HL-60 (cell line): ENCODE measurements around the gene NUP93.
A peak's percentile ranks its signal among the peaks of the same experiment; 100 is the strongest.

Experiments used
- DNase-seq, 2 experiments: peaks; one replicate each; pipeline ENCODE4 v3.0.0-alpha.2; 2010 to 2020; ENCODE audit warnings: low read depth in 1 of 2, low spot score in 1 of 2
- H3K27ac ChIP-seq: fragments of 250-450 bp; sonication (Bioruptor Pico); replicated peaks from 2 replicates; pipeline ENCODE4 v1.5.1; 2020; ENCODE audit warnings: mild to moderate bottlenecking, moderate library complexity
- H3K27me3 ChIP-seq: fragments of 250-450 bp; sonication (Bioruptor Pico); 2 replicates; pipeline ENCODE4 v1.5.1; 2021; ENCODE audit warnings: mild to moderate bottlenecking, moderate library complexity; ENCODE audit not compliant: insufficient read depth, poor library complexity, severe bottlenecking
- H3K4me3 ChIP-seq: replicated peaks from 2 replicates; pipeline ENCODE4 v1.5.1; 2011; ENCODE audit warnings: mild to moderate bottlenecking, control low read depth, low read length; ENCODE audit not compliant: insufficient read depth
- CTCF ChIP-seq: IDR thresholded peaks from one replicate; pipeline ENCODE4 v1.5.1; 2011; ENCODE audit warnings: low read length, control low read depth, inconsistent platforms; ENCODE audit not compliant: insufficient read depth
- GABPA ChIP-seq: IDR thresholded peaks from 2 replicates; pipeline ENCODE4 v1.6.1; 2012; ENCODE audit warnings: low read depth
- POLR2AphosphoS5 ChIP-seq: IDR thresholded peaks from 2 replicates; pipeline ENCODE4 v1.6.1; 2012; ENCODE audit warnings: low read depth
- REST ChIP-seq: IDR thresholded peaks from 2 replicates; pipeline ENCODE4 v1.6.1; 2012; ENCODE audit warnings: low read depth; ENCODE audit not compliant: insufficient replicate concordance
- SPI1 ChIP-seq: IDR thresholded peaks from 2 replicates; pipeline ENCODE4 v1.6.1; 2012; ENCODE audit warnings: low read depth, mild to moderate bottlenecking, borderline replicate concordance

Gene NUP93

GRCh38 chr16:56683424-56684172 is 46.3 kb upstream of the NUP93 start:
- peak overlapping the region; percentile 55 for H3K4me3 ChIP-seq
- no peak overlapping the region for H3K27ac ChIP-seq
- no peaks in the 10 kb centered on the region for H3K27me3 ChIP-seq
- no peak for DNase-seq
- TF ChIP-seq REST (no peak), SPI1 (no peak), GABPA (no peak), POLR2AphosphoS5 (no peak), CTCF (no peak)

GRCh38 chr16:56684256-56684925 is 45.5 kb upstream of the NUP93 start:
- no peak overlapping the region for H3K27ac ChIP-seq
- no peaks in the 10 kb centered on the region for H3K27me3 ChIP-seq
- DNase-seq, result no peak
- H3K4me3 ChIP-seq, result no peak overlapping the region
- no peak for TF ChIP-seq SPI1
- TF ChIP-seq CTCF, result no peak

- Histone ChIP-seq H3K4me3 (no peak overlapping the region), H3K27ac (no peak overlapping the region), H3K27me3 (no peaks in the 10 kb centered on the region)
- TF ChIP-seq REST (no peak), SPI1 (no peak)
- DNase-seq, result no peak
These were observed 44.9 kb upstream of the NUP93 start for GRCh38 chr16:56684926-56685590.

GRCh38 chr16:56686758-56687157 is 43.2 kb upstream of the NUP93 start:
- DNase-seq, result no peak
- Histone ChIP-seq H3K27me3 (no peaks in the 10 kb centered on the region), H3K27ac (no peak overlapping the region), H3K4me3 (no peak overlapping the region)
- TF ChIP-seq REST (no peak), GABPA (no peak), POLR2AphosphoS5 (no peak), CTCF (no peak), SPI1 (no peak)
